ENCODE data around the gene ACOT12.
"Not testable (repeated sequence)": the region's sequence is repeated elsewhere in the genome, so short reads cannot be mapped to it uniquely, and the experiment has no call there.

ACOT12 gene

GRCh38 chr5:81393783-81394718 lies at the start of gene ACOT12:
ACOT12 (minus strand) TSS chr5:81394134; CDS start chr5:81394114, 20 bp downstream.
- DNase-seq (ENCODE audit: low read depth in 2 of 2) = peak in 1 of 2 donors; percentile 0

- no peak for DNase-seq (ENCODE audit: low read depth in 2 of 2)
These were observed 41.1 kb upstream of the ACOT12 start for GRCh38 chr5:81435023-81435422.

GRCh38 chr5:81429985-81430384 lies 36.1 kb upstream of the ACOT12 start:
- DNase-seq (ENCODE audit: low read depth in 2 of 2) = no peak

- DNase-seq (ENCODE audit: low read depth in 2 of 2) = no peak
These were observed 35.4 kb upstream of the ACOT12 start for GRCh38 chr5:81429363-81429762.

- no peak for DNase-seq (ENCODE audit: low read depth in 2 of 2)
These were observed 34.9 kb upstream of the ACOT12 start for GRCh38 chr5:81428861-81429260.

GRCh38 chr5:81428446-81428845 lies 34.5 kb upstream of the ACOT12 start:
- no peak for DNase-seq (ENCODE audit: low read depth in 2 of 2)

GRCh38 chr5:81427566-81427965 lies 33.6 kb upstream of the ACOT12 start:
- DNase-seq (ENCODE audit: low read depth in 2 of 2) = no peak

- DNase-seq (ENCODE audit: low read depth in 2 of 2) = no peak
These were observed 32.6 kb upstream of the ACOT12 start for GRCh38 chr5:81426359-81427030.

GRCh38 chr5:81425569-81425968 lies 31.6 kb upstream of the ACOT12 start:
- DNase-seq (ENCODE audit: low read depth in 2 of 2) = no peak

GRCh38 chr5:81424728-81425127 lies 30.8 kb upstream of the ACOT12 start:
- no peak for DNase-seq (ENCODE audit: low read depth in 2 of 2)

- no peak for DNase-seq (ENCODE audit: low read depth in 2 of 2)
These were observed 28.7 kb upstream of the ACOT12 start for GRCh38 chr5:81422671-81423070.

GRCh38 chr5:81420039-81420667 lies 26.2 kb upstream of the ACOT12 start:
- DNase-seq (ENCODE audit: low read depth in 2 of 2) = peak in 1 of 2 donors; percentile 6

- no peak for DNase-seq (ENCODE audit: low read depth in 2 of 2)
These were observed 24.7 kb upstream of the ACOT12 start for GRCh38 chr5:81418606-81419005.

- DNase-seq (ENCODE audit: low read depth in 2 of 2) = no peak
These were observed 23.1 kb upstream of the ACOT12 start for GRCh38 chr5:81417052-81417451.

GRCh38 chr5:81409896-81410295 lies 16.0 kb upstream of the ACOT12 start:
- DNase-seq (ENCODE audit: low read depth in 2 of 2) = no peak

GRCh38 chr5:81409361-81409760 lies 15.4 kb upstream of the ACOT12 start:
- no peak for DNase-seq (ENCODE audit: low read depth in 2 of 2)

GRCh38 chr5:81408496-81408895 lies 14.6 kb upstream of the ACOT12 start:
- DNase-seq (ENCODE audit: low read depth in 2 of 2) = no peak

GRCh38 chr5:81407811-81408210 lies 13.9 kb upstream of the ACOT12 start:
- DNase-seq (ENCODE audit: low read depth in 2 of 2) = not testable (repeated sequence)

- no peak for DNase-seq (ENCODE audit: low read depth in 2 of 2)
These were observed 11.4 kb upstream of the ACOT12 start for GRCh38 chr5:81405126-81405891.

GRCh38 chr5:81402192-81402930 lies 8.4 kb upstream of the ACOT12 start:
- DNase-seq (ENCODE audit: low read depth in 2 of 2) = no peak

- no peak for DNase-seq (ENCODE audit: low read depth in 2 of 2)
These were observed 7.3 kb upstream of the ACOT12 start for GRCh38 chr5:81401266-81401665.
